ENCODE data around the gene PRSS2. TPM values are rescaled to one million over a fixed set of nuclear protein-coding genes. Genes with fewer than 3 reads are reported as not detected.

The PRSS2 gene
- total and polyA plus RNA-seq, 2 donors (not counting 3 experiments of a cell fraction or from before 2014, with no cell fraction given) = 0.25 TPM; not detected in 1

DNA sequence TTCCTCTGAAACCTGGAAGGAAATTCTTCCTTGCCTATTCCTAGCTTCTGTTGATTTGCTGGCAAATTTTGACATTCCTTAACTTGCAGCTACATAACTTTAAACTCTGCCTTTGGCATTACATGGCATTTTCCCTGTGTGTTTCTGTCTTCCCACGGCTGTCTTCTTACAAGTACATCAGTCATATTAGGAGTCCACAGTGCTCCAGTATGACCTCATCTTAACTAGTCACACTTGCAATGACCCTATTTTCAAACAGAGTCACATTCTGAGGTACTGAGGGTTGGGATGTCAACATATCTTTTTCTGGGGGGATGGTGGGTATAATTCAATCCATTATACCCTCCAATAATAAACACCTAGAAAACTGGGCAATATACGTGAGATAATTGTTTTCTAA is 46.7 kb downstream of the PRSS2 start:
- Histone ChIP-seq H3K4me1 (ENCODE audit: control insufficient read depth, extremely low read depth, insufficient read depth, low read length) (peaks cover 3% of the 10 kb centered on the region), H3K4me2 (ENCODE audit: insufficient read depth, low read length) (no peak overlapping the region), H3K36me3 (ENCODE audit: control insufficient read depth in 2 of 2, extremely low read depth in 1 of 2, insufficient read depth in 2 of 2, low read length in 2 of 2) (no peaks in the 10 kb centered on the region), H4K20me1 (replicated peaks; ENCODE audit: control insufficient read depth, extremely low read depth, insufficient read depth, low read length) (no peaks in the 10 kb centered on the region), H3K79me2 (ENCODE audit: control insufficient read depth, insufficient read depth, low read length) (no peaks in the 10 kb centered on the region), H3K9me1 (replicated peaks; ENCODE audit: control insufficient read depth, extremely low read depth, insufficient read depth, low read length) (no peaks in the 10 kb centered on the region), H3K27ac (ENCODE audit: insufficient read depth, low read depth, low read length) (no peak overlapping the region), H3K9ac (replicated peaks; ENCODE audit: extremely low read depth, insufficient read depth, low read length) (no peak overlapping the region), H2AFZ (ENCODE audit: low read depth, low read length) (no peak overlapping the region), H3K27me3 (ENCODE audit: control insufficient read depth in 2 of 2, insufficient read depth in 2 of 2, low read length in 2 of 2) (peaks cover 8 to 24% of the 10 kb centered on the region in 2 experiments), H3K9me3 (replicated peaks; ENCODE audit: control insufficient read depth, insufficient read depth, low read length) (no peaks in the 10 kb centered on the region), H3K4me3 (replicated peaks in 1 of 3; ENCODE audit: insufficient read depth in 1 of 3, low read depth in 1 of 3, low read length in 3 of 3) (no peak overlapping the region)
- no TSS peak for BruUV-seq (replicated peaks)
- ChIA-PET CTCF (interaction anchor here (1.3 to 2.6 kb wide), 7 partner anchors 22 to 398 kb away, joined by 3 to 11 read pairs (median 6); no protein-coding TSS in a partner anchor), POLR2A (no interaction called here)
- no peak for FAIRE-seq
- intact Hi-C loops (cut with micrococcal nuclease) = no loop called here
- dilution Hi-C loops (cut with MboI; ENCODE audit: extremely low pct_ligation_motif_present, low sequenced_read_pairs) = no loop called here
- DNase-seq (ENCODE audit: low read depth, low spot score) = no peak
- TF ChIP-seq, protein P1, sequence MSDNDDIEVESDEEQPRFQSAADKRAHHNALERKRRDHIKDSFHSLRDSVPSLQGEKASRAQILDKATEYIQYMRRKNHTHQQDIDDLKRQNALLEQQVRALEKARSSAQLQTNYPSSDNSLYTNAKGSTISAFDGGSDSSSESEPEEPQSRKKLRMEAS (IDR thresholded peaks at IDR 0.05; ENCODE audit: insufficient read depth, insufficient read length) = no peak
- TF ChIP-seq EZH2 (IDR thresholded peaks at IDR 0.05; ENCODE audit: borderline replicate concordance, low read depth, low read length, severe bottlenecking) (no peak), FOS (IDR thresholded peaks at IDR 0.05; ENCODE audit: borderline replicate concordance, insufficient read depth, low read length) (no peak), MYC (IDR thresholded peaks at IDR 0.05; ENCODE audit: low read depth, low read length) (no peak), POLR2AphosphoS5 (IDR thresholded peaks at IDR 0.05; ENCODE audit: insufficient read depth, low read depth, low read length) (no peak)
- TF ChIP-seq, protein P2, sequence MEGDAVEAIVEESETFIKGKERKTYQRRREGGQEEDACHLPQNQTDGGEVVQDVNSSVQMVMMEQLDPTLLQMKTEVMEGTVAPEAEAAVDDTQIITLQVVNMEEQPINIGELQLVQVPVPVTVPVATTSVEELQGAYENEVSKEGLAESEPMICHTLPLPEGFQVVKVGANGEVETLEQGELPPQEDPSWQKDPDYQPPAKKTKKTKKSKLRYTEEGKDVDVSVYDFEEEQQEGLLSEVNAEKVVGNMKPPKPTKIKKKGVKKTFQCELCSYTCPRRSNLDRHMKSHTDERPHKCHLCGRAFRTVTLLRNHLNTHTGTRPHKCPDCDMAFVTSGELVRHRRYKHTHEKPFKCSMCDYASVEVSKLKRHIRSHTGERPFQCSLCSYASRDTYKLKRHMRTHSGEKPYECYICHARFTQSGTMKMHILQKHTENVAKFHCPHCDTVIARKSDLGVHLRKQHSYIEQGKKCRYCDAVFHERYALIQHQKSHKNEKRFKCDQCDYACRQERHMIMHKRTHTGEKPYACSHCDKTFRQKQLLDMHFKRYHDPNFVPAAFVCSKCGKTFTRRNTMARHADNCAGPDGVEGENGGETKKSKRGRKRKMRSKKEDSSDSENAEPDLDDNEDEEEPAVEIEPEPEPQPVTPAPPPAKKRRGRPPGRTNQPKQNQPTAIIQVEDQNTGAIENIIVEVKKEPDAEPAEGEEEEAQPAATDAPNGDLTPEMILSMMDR (IDR thresholded peaks at IDR 0.05; ENCODE audit: extremely low read depth in 1 of 2, insufficient read depth in 1 of 2, low read depth in 1 of 2, low read length in 2 of 2) = no peak
